Caco-2 (cell line): ENCODE data around the gene WDR20. TPM values are rescaled to one million over a fixed set of nuclear protein-coding genes. Genes with fewer than 3 reads are reported as not detected.
"Not testable (repeated sequence)": the region's sequence is repeated elsewhere in the genome, so short reads cannot be mapped to it uniquely, and the experiment has no call there.

Source experiments
- BruUV-seq: library from RNA; stranded (reverse); fragments of 400-500 nt; replicated peaks from 2 replicates; lab custom pipeline; 2021; lab: Mats Ljungman, UMichigan
- CTCF ChIA-PET: fragments of 300-600 bp; sonication (Branson Sonifier 250); formaldehyde crosslinking; loops from one replicate; lab custom pipeline; 2022; ENCODE audit warnings: antibody characterized with exemption; lab: Charles Lee
- POLR2A ChIA-PET: fragments of 300-600 bp; sonication (Branson Sonifier 250); formaldehyde crosslinking; loops from one replicate; lab custom pipeline; 2022; ENCODE audit warnings: antibody characterized with exemption; lab: Charles Lee
- DNase-seq, 2 experiments: peaks; one replicate each; pipeline versions ENCODE4 v3.0.0 to v3.0.0-alpha.2; 2020 to 2022
- H3K27me3 ChIP-seq: replicated peaks from 2 replicates; pipeline ENCODE4 v1.6.0; 2011; ENCODE audit warnings: low read length; ENCODE audit not compliant: control insufficient read depth, insufficient read depth
- H3K36me3 ChIP-seq: 2 replicates; pipeline ENCODE4 v1.5.1; 2011; ENCODE audit warnings: low read length; ENCODE audit not compliant: control insufficient read depth, insufficient read depth
- H3K4me1 ChIP-seq: fragments of 250-450 bp; sonication (Bioruptor Pico); 2 replicates; pipeline ENCODE4 v1.5.1; 2020; ENCODE audit warnings: mild to moderate bottlenecking
- H3K4me3 ChIP-seq: 2 replicates; pipeline ENCODE4 v1.5.1; 2011; ENCODE audit warnings: low read depth, mild to moderate bottlenecking, control low read depth, low read length
- H3K9me3 ChIP-seq: fragments of 250-450 bp; sonication (Bioruptor Pico); 2 replicates; pipeline ENCODE4 v1.5.1; 2020; ENCODE audit warnings: mild to moderate bottlenecking, moderate library complexity
- H3K27ac Mint-ChIP-seq: one replicate; pipeline ENCODE4 v1.8.0; 2022; ENCODE audit warnings: mixed read lengths; ENCODE audit not compliant: unreplicated experiment
- H3K27me3 Mint-ChIP-seq: one replicate; pipeline ENCODE4 v1.8.0; 2022; ENCODE audit warnings: mixed read lengths; ENCODE audit not compliant: insufficient read depth, unreplicated experiment
- H3K36me3 Mint-ChIP-seq: one replicate; pipeline ENCODE4 v1.8.0; 2022; ENCODE audit warnings: mild to moderate bottlenecking, mixed read lengths; ENCODE audit not compliant: insufficient read depth, unreplicated experiment
- H3K4me1 Mint-ChIP-seq: one replicate; pipeline ENCODE4 v1.8.0; 2022; ENCODE audit warnings: low read depth, mixed read lengths; ENCODE audit not compliant: unreplicated experiment
- H3K4me3 Mint-ChIP-seq: one replicate; pipeline ENCODE4 v1.8.0; 2022; ENCODE audit warnings: mild to moderate bottlenecking, moderate library complexity, mixed read lengths; ENCODE audit not compliant: unreplicated experiment
- H3K9me3 Mint-ChIP-seq: one replicate; pipeline ENCODE4 v1.8.0; 2022; ENCODE audit warnings: mixed read lengths; ENCODE audit not compliant: unreplicated experiment
- intact Hi-C: fragments of 100-400 bp; cut with micrococcal nuclease; formaldehyde crosslinking; loops from one replicate; pipeline ENCODE4 v1.10.0; 2022; ENCODE audit not compliant: unreplicated experiment
- total RNA-seq: library from RNA; stranded (reverse); gene quantifications from 2 replicates; pipeline ENCODE4 v1.2.3, GENCODE V29; 2022
- TF ChIP-seq, protein P1 (sequence below), 2 experiments: fragments of 200-600 bp in 1 of 2; IDR thresholded peaks; 1 replicate in 1 of 2; 2 replicates in 1 of 2; pipeline versions ENCODE4 v1.5.1 to v1.8.0; 2011 to 2022; ENCODE audit warnings: antibody characterized with exemption in 1 of 2, control low read depth in 1 of 2, inconsistent platforms in 1 of 2, low read depth in 1 of 2, low read length in 1 of 2, mild to moderate bottlenecking in 1 of 2, moderate library complexity in 1 of 2; ENCODE audit not compliant: insufficient read depth in 1 of 2, severe bottlenecking in 1 of 2, unreplicated experiment in 1 of 2

Gene WDR20
- total RNA-seq, 1 experiment from 2014 or later = 32.5 TPM

DNA sequence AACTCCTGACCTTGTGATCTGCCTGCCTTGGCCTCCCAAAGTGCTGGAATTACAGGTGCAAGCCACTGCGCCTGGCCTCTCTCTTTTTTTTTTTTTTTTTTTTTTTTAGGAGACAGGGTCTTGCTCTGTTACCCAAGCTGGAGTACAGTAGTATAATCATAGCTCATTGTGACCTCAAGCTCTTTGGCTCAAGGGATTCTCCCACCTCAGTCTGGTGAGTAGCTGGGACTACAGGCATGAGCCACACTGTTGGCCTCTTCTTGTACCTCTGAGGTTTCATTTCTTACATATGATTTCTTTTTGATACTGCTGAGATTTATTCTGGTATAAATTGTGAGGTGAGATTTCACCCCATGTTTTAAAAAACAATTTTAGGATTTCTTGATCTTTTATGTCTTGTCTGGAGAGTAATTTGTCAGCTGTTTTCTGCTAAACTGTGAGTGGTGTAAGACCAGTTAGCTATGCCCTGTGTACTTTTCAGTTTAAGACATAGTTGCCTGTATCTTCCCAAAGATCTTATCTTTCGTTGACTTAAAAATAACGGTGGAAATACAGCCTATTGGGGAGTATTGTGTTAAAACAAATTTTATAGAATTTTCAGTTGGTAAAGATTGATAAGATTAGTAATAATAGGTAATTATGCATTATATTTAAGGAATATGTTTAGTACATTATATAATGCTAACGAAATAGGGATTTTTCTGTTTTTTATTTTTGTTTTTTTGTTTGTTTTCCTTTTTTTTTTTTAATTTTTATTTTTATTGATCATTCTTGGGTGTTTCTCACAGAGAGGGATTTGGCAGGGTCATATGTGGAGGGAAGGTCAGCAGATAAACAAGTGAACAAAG, 31.7 kb downstream of the WDR20 start:
- Histone ChIP-seq H3K27me3 (no peaks in the 10 kb centered on the region), H3K4me1 (peaks cover 5% of the 10 kb centered on the region; the same call in 1 of the 2 replicates), H3K4me3 (no peak overlapping the region), H3K36me3 (no peaks in the 10 kb centered on the region), H3K9me3 (no peaks in the 10 kb centered on the region; the same call in 1 of the 2 replicates)
- TF ChIP-seq, protein P1, sequence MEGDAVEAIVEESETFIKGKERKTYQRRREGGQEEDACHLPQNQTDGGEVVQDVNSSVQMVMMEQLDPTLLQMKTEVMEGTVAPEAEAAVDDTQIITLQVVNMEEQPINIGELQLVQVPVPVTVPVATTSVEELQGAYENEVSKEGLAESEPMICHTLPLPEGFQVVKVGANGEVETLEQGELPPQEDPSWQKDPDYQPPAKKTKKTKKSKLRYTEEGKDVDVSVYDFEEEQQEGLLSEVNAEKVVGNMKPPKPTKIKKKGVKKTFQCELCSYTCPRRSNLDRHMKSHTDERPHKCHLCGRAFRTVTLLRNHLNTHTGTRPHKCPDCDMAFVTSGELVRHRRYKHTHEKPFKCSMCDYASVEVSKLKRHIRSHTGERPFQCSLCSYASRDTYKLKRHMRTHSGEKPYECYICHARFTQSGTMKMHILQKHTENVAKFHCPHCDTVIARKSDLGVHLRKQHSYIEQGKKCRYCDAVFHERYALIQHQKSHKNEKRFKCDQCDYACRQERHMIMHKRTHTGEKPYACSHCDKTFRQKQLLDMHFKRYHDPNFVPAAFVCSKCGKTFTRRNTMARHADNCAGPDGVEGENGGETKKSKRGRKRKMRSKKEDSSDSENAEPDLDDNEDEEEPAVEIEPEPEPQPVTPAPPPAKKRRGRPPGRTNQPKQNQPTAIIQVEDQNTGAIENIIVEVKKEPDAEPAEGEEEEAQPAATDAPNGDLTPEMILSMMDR (IDR thresholded peaks at IDR 0.05; ENCODE audit: insufficient read depth in 1 of 2, low read depth in 1 of 2, low read length in 1 of 2, severe bottlenecking in 1 of 2, unreplicated experiment in 1 of 2) = no peak
- H3K4me3 Mint-ChIP-seq = no peak overlapping the region
- H3K27ac Mint-ChIP-seq = no peak overlapping the region
- intact Hi-C loops = no loop called here
- BruUV-seq = no TSS peak
- H3K36me3 Mint-ChIP-seq = no peaks in the 10 kb centered on the region
- no peak for DNase-seq
- H3K9me3 Mint-ChIP-seq = no peaks in the 10 kb centered on the region
- POLR2A ChIA-PET = no interaction called here
- peaks cover 17% of the 10 kb centered on the region for H3K4me1 Mint-ChIP-seq
- H3K27me3 Mint-ChIP-seq = no peaks in the 10 kb centered on the region
- CTCF ChIA-PET = interaction anchor here (0.6 kb wide), 4 partner anchors 105 to 401 kb away, joined by 3 to 4 read pairs (median 3); no protein-coding TSS in a partner anchor

DNA sequence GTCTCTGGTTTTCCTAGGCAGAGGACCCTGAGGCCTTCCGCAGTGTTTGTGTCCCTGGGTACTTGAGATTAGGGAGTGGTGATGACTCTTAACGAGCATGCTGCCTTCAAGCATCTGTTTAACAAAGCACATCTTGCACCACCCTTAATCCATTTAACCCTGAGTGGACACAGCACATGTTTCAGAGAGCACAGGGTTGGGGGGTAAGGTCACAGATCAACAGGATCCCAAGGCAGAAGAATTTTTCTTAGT, 32.2 kb downstream of the WDR20 start:
- H3K27me3 Mint-ChIP-seq, H3K4me3 Mint-ChIP-seq, H3K4me3 ChIP-seq, H3K9me3 Mint-ChIP-seq, H3K36me3 Mint-ChIP-seq, POLR2A ChIA-PET, CTCF ChIA-PET, H3K9me3 ChIP-seq, H3K27me3 ChIP-seq, H3K36me3 ChIP-seq, intact Hi-C loops, H3K27ac Mint-ChIP-seq, H3K4me1 ChIP-seq, BruUV-seq, DNase-seq: not testable (repeated sequence)
- peaks cover 11% of the 10 kb centered on the region for H3K4me1 Mint-ChIP-seq

DNA sequence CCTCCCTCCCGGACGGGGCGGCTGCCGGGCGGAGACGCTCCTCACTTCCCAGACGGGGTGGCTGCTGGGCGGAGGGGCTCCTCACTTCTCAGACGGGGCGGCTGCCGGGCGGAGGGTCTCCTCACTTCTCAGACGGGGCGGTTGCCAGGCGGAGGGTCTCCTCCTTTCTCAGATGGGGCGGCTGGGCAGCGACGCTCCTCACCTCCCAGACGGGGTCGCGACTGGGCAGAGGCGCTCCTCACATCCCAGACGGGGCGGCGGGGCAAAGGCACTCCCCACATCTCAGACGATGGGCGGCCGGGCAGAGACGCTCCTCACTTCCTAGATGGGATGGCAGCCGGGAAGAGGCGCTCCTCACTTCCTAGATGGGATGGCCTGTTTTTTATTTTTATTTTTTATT, 33.0 kb downstream of the WDR20 start:
- H3K4me1 Mint-ChIP-seq = peaks cover 10% of the 10 kb centered on the region
- H3K36me3 Mint-ChIP-seq, BruUV-seq, intact Hi-C loops, H3K36me3 ChIP-seq, H3K4me3 Mint-ChIP-seq, H3K9me3 Mint-ChIP-seq, H3K27me3 Mint-ChIP-seq, H3K4me3 ChIP-seq, DNase-seq, H3K27me3 ChIP-seq, H3K4me1 ChIP-seq, H3K9me3 ChIP-seq, CTCF ChIA-PET, POLR2A ChIA-PET, H3K27ac Mint-ChIP-seq: not testable (repeated sequence)

DNA sequence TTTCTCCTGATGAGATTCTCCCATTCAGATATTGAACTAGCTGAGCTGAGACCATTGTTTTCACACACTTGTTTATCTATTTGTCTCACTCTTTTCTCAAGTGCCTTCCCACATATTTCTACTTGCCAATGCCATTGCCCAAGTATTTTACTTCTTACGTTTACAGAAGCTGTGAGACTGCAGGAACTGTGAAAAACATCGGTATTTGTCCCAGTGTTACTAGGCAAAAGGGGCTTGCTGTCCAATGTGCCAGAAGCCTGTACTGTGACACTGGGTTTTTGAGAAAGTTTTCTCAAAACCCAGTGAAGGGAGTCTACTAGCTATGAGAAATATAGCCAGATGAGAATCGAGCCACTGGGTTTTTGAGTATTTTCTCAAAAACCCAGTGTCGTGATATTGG, 37.5 kb downstream of the WDR20 start:
- Histone ChIP-seq H3K4me1 (0 out of 2 replicates have a peak, but pooled peaks cover 3% of the 10 kb centered on the region), H3K36me3 (no peaks in the 10 kb centered on the region), H3K27me3 (no peaks in the 10 kb centered on the region), H3K9me3 (no peaks in the 10 kb centered on the region), H3K4me3 (no peak overlapping the region)
- Mint-ChIP-seq H3K9me3 (no peaks in the 10 kb centered on the region), H3K4me1 (peaks cover 10% of the 10 kb centered on the region), H3K36me3 (no peaks in the 10 kb centered on the region), H3K27ac (no peak overlapping the region), H3K4me3 (no peak overlapping the region), H3K27me3 (no peaks in the 10 kb centered on the region)
- intact Hi-C loops = no loop called here
- DNase-seq = no peak
- ChIA-PET CTCF (no interaction called here), POLR2A (no interaction called here)
- TF ChIP-seq, protein P1 (IDR thresholded peaks at IDR 0.05; ENCODE audit: insufficient read depth in 1 of 2, low read depth in 1 of 2, low read length in 1 of 2, severe bottlenecking in 1 of 2, unreplicated experiment in 1 of 2) = no peak
- BruUV-seq = no TSS peak
